ENCODE measurements around the gene STRN4.

STRN4 gene

DNA sequence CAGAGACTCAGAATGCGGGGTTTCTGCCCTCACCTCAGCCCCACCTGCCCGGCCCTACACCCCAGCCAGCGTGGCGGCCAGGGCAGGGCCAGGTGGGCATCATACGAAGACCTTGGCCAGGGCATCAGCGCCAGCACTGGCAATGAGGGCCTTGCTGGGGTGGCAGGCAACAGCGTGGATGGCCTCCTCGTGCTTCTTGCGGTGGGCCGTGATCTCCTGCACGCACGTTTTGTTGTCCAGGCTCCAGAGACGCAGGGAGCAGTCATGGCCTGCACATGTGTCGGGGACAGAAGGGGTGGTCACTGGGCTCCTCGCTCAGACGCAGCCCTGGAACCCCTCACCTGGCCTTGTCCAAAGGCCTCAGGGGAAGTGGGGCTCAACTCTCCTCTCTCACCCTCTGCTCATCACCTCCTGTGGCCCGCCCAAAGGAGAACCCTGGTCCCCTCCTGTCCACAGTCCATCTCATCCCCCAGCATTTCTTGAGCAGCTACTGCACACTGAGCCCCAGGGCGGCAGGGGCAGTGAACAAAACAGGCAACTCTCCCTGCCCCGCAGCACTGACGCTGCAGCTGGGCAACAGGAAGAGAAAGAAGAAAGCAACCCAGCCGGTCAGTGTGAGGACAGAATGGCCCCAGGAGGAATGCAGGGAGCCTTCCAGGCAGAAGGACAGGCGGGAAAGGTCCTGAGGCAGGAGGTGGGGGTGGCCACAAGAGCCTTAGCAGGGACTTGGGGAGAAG is 25.6 kb downstream of the STRN4 start:
- no peaks in the 10 kb centered on the region for H3K27me3 ChIP-seq (ENCODE audit: control insufficient read depth in 1 of 2, insufficient read depth in 2 of 2, low read length in 2 of 2)
- peaks cover 59% of the 10 kb centered on the region for H3K36me3 ChIP-seq (ENCODE audit: insufficient read depth, low read length)
- peaks cover 7% of the 10 kb centered on the region for H3K4me1 ChIP-seq (ENCODE audit: insufficient read depth, low read length)
- H3K9me3 ChIP-seq (ENCODE audit: low read length), result no peaks in the 10 kb centered on the region
- H3K9ac ChIP-seq (ENCODE audit: low read length), result no peak overlapping the region
- H3K27ac ChIP-seq (ENCODE audit: low read depth, low read length), result no peak overlapping the region
- H3K4me3 ChIP-seq (ENCODE audit: low read depth in 1 of 2, low read length in 2 of 2), result no peak overlapping the region

DNA sequence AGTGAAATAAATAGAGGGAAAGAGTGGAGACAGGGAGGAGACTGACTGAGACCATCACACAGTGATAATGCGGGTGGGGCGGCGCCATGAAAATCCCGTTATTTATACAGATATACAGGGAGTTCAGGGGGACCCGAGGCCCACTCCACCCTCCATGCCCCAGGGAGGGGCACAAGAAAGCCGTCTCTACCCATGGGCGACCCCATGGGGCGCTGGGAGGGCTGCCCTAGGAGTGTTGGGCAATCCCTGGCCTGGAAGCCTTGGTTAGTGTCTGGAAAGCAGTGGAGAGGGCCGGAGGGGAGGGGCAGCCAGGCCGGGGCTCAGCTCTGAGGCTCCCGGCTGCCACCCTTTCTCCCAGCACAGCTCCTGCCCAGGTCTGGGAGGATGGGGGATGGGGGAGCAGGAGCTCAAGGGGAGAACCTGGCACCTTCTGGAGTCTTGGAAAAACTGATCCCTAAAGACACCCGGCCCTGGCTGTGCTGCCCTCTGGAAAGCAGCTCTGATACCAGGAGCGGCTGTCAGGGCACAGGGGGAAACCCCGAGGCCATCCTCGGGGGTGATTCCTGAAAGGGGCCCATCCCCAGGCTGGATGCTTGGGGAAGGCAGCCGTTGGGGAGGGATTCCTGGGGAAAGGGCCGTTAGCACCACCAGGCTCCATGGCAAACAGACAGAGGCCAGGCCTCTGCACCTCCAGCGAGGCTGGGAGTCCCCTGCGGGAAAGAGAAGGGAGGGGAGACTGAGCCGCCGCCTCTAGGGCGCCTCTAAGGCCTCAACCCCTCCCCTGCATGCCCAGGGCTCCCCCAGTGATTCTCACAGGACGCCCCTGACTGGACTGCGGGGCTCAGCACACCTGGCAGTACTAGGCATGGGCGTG is 26.4 kb downstream of the STRN4 start:
- no peak overlapping the region for H3K27ac ChIP-seq (ENCODE audit: low read depth, low read length)
- H3K27me3 ChIP-seq (ENCODE audit: control insufficient read depth in 1 of 2, insufficient read depth in 2 of 2, low read length in 2 of 2), result no peaks in the 10 kb centered on the region
- no peak overlapping the region for H3K4me3 ChIP-seq (ENCODE audit: low read depth in 1 of 2, low read length in 2 of 2)
- H3K9me3 ChIP-seq (ENCODE audit: low read length), result no peaks in the 10 kb centered on the region
- no peak overlapping the region for H3K9ac ChIP-seq (ENCODE audit: low read length)
- H3K36me3 ChIP-seq (ENCODE audit: insufficient read depth, low read length), result peaks cover 52% of the 10 kb centered on the region
- peaks cover 15% of the 10 kb centered on the region for H3K4me1 ChIP-seq (ENCODE audit: insufficient read depth, low read length)

DNA sequence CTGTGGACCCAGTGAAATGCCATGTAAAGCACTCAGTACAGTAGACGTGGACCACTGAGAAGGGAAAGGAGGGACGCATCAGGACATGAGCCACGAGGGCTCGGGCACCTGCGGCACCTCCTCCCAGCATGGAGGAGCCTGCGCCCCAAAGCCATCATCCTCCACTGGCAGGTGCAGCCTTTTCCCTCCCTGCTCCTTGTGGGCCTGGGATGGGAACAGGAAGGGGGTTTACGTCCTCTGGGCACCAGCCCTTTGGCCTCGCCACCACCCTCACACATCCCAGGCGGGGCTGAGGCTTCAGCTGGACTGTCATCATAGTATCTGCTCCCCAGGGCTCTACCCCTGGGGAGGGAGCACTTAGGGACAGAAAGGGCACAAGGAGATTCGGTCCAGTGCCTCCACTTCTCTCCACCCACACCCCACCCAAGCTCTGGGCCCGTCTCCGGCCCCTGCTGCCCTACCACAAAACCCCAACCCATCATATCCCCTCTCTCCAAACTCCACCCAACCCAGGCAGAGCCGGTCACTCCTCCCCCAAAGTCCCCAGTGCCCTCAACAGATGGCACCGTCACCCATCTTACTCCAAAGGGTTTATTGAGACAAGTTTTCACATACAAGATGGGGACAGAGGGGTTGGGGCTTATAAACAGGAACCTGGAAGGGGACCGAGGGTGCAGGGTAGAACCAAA is 27.2 kb downstream of the STRN4 start:
- Histone ChIP-seq H3K36me3 (ENCODE audit: insufficient read depth, low read length) (peaks cover 44% of the 10 kb centered on the region), H3K9ac (ENCODE audit: low read length) (no peak overlapping the region), H3K9me3 (ENCODE audit: low read length) (no peaks in the 10 kb centered on the region), H3K27ac (ENCODE audit: low read depth, low read length) (no peak overlapping the region), H3K4me1 (ENCODE audit: insufficient read depth, low read length) (peaks cover 18% of the 10 kb centered on the region), H3K4me3 (ENCODE audit: low read depth in 1 of 2, low read length in 2 of 2) (no peak overlapping the region), H3K27me3 (ENCODE audit: control insufficient read depth in 1 of 2, insufficient read depth in 2 of 2, low read length in 2 of 2) (no peaks in the 10 kb centered on the region)

DNA sequence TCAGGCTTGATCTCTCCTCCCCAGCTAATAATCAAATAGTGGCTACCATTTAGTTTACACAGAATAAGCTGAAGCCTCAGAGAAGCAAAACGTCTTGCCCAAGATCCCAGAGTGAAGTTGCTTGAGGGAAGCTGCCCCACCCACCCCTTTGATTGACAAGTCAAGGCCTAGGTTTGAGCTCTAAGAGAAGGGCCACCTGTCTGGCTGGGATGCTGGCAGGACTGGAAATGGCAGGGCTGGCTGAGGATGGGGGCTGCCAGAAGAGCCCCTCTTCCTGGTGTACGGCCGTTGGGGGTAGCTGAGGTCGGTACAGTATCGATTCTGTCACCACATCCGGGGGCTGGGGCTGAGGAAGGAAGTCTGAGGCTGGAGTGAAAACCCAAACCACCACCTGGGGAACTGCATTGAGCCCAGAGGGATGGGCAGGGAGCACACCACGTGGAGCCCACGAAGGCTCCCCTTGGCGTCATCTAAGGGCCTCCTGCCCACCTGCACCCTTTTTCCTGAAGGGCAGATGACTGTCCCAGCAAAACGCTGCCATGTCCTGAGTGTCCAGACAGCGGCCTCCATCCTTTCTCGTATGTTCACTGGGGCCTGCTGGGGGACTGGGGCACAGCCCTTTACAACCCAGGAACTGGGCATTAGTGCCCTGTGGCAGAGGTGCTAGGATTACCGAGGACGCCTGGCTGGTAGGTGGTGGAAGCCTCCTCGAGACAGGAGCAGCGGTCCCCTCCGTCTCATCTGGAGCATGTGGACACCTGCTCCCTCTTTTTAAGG is 27.9 kb downstream of the STRN4 start:
- Histone ChIP-seq H3K4me3 (ENCODE audit: low read depth in 1 of 2, low read length in 2 of 2) (no peak overlapping the region), H3K27ac (ENCODE audit: low read depth, low read length) (peak overlapping the region; percentile 91)

DNA sequence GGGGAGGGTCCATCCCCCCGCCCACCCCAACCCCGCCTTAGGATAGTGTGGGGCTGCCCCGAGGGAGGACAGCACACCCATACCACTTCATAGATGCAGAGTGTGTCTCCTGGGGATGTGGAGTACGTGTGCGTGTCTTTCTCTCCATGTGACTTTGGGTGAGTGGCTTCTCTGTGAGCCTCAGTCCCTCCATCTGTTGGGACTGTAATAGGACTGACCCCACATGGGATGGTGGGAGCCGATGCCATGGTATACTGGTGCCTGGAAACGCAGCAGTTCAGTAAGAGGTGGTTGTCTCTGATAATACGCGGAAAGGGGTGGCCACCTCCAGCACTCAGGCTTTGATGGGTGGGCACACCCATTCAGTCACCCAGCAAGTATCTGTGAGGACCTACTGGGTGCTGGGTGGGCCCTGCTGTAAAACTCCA is 28.5 kb downstream of the STRN4 start:
- Histone ChIP-seq H3K9me3 (ENCODE audit: low read length) (no peaks in the 10 kb centered on the region), H3K4me1 (ENCODE audit: insufficient read depth, low read length) (peaks cover 18% of the 10 kb centered on the region), H3K9ac (ENCODE audit: low read length) (no peak overlapping the region), H3K27me3 (ENCODE audit: control insufficient read depth in 1 of 2, insufficient read depth in 2 of 2, low read length in 2 of 2) (no peaks in the 10 kb centered on the region), H3K36me3 (ENCODE audit: insufficient read depth, low read length) (peaks cover 32% of the 10 kb centered on the region), H3K27ac (ENCODE audit: low read depth, low read length) (peak overlapping the region; percentile 91), H3K4me3 (ENCODE audit: low read depth in 1 of 2, low read length in 2 of 2) (peak overlapping the region; percentile 76 to 81)

More for the DNA sequence above, 27.9 kb downstream of the STRN4 start:
- no peak overlapping the region for H3K9ac ChIP-seq (ENCODE audit: low read length)
- H3K4me1 ChIP-seq (ENCODE audit: insufficient read depth, low read length), result peaks cover 18% of the 10 kb centered on the region
- H3K36me3 ChIP-seq (ENCODE audit: insufficient read depth, low read length), result peaks cover 37% of the 10 kb centered on the region
- H3K9me3 ChIP-seq (ENCODE audit: low read length), result no peaks in the 10 kb centered on the region
- H3K27me3 ChIP-seq (ENCODE audit: control insufficient read depth in 1 of 2, insufficient read depth in 2 of 2, low read length in 2 of 2), result no peaks in the 10 kb centered on the region

DNA sequence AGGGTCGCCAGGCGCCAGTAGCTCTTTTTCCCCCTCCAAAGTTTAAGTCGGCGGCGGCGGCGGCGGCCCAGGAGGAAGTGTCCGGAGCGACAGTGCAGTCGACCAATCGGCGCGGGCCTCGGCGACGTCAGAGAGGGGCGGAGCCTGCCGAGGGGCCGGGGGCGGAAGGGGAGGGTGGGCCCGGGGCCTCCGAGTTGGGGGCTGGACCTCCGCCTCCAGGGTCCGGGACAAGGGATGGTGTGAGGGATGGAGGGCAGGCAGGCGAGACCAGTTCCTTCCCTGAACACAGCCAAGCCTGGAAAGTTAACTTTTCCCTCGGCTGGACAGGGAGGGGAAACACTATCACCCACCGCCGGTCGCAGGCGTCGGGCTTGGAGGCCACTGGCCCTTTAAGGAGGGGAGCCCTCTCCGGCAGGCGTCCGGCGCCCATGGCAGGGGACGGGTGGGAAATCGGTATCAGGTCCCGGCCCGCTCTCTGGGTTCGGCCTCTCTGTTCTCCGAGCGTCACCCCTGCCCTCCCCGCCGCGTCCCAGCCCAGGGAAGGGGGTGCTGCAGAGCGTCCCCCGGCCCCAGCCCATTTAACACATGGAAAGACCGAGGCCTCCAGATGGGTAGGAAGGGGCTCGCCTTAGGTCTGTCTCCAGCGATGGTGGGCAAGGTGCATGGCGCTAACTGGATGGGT is 29.1 kb downstream of the STRN4 start, which contains the start of gene PRKD2:
Gene PRKD2, minus strand, starts transcription at position 81 of the 682 bp plus-strand sequence. CDS start 744 bp downstream, outside the sequence.
- Histone ChIP-seq H3K36me3 (ENCODE audit: insufficient read depth, low read length) (peaks cover 26% of the 10 kb centered on the region), H3K9me3 (ENCODE audit: low read length) (no peaks in the 10 kb centered on the region), H3K27me3 (ENCODE audit: control insufficient read depth in 1 of 2, insufficient read depth in 2 of 2, low read length in 2 of 2) (no peaks in the 10 kb centered on the region), H3K9ac (ENCODE audit: low read length) (peak within 1 kb of the TSS; percentile 82), H3K27ac (ENCODE audit: low read depth, low read length) (peak within 1 kb of the TSS; percentile 91), H3K4me3 (ENCODE audit: low read depth in 1 of 2, low read length in 2 of 2) (peak within 1 kb of the TSS; percentile 76 to 81), H3K4me1 (ENCODE audit: insufficient read depth, low read length) (peaks cover 18% of the 10 kb centered on the region)

DNA sequence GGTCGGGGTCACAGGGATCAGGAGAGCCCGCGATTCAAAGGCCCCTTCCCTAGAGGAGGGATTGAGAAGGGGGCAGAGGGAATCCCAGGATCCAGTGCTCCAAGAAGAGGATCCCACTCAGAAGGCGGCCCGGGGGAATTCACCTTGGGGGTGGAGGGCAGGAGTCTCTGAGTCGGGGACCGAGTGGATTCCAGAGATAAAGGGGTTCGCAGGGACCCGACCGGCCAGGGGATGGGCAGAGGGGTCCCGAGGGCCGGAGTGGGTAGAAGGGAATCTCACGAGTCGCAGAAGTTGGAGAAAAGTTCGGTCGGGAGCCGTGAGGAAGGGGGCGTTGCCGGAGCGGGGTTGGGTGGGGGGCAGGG is 29.6 kb downstream of the STRN4 start:
- peak overlapping the region; percentile 91 for H3K27ac ChIP-seq (ENCODE audit: low read depth, low read length)
- peak overlapping the region; percentile 76 to 81 for H3K4me3 ChIP-seq (ENCODE audit: low read depth in 1 of 2, low read length in 2 of 2)
- H3K36me3 ChIP-seq (ENCODE audit: insufficient read depth, low read length), result peaks cover 21% of the 10 kb centered on the region
- no peaks in the 10 kb centered on the region for H3K9me3 ChIP-seq (ENCODE audit: low read length)
- H3K4me1 ChIP-seq (ENCODE audit: insufficient read depth, low read length), result peaks cover 18% of the 10 kb centered on the region
- H3K27me3 ChIP-seq (ENCODE audit: control insufficient read depth in 1 of 2, insufficient read depth in 2 of 2, low read length in 2 of 2), result no peaks in the 10 kb centered on the region
- H3K9ac ChIP-seq (ENCODE audit: low read length), result peak overlapping the region; percentile 82

DNA sequence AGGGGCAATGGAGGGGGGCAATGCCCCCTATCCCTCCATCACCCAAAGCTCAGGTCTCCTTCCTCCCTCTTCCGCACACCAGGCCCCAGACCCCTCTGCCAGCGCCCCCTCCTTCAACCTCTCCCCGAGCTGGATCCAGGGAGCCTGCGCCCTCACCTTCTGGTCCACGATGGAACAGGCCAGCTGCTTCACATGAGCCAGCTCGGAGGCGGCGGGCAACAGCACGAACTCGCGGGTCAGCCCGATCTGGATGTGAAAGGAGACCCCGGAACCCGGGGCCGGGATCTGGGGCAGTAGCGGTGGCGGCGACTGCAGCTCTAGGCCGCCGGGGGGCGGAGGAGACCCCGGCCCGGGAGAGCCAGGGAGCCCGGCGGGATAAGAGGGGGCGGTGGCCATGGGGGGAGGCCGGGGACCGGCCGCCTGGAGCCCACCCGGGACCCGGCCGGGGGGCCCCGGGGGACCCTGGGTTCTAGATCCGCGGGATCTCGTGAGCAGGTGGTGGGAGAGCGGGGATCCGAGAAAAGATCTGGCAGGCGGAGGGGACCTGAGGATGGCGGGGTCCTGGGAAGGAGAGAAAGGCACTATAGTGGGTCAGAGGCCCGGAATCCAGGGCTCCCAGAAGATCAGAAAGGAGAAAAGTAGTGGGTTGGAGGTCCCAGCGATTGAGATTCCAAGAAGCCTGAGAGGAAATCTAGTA is 30.1 kb downstream of the STRN4 start:
- Histone ChIP-seq H3K36me3 (ENCODE audit: insufficient read depth, low read length) (peaks cover 16% of the 10 kb centered on the region), H3K4me3 (ENCODE audit: low read depth in 1 of 2, low read length in 2 of 2) (peak overlapping the region; percentile 76 to 81), H3K9me3 (ENCODE audit: low read length) (no peaks in the 10 kb centered on the region), H3K27ac (ENCODE audit: low read depth, low read length) (peak overlapping the region; percentile 91), H3K27me3 (ENCODE audit: control insufficient read depth in 1 of 2, insufficient read depth in 2 of 2, low read length in 2 of 2) (no peaks in the 10 kb centered on the region), H3K4me1 (ENCODE audit: insufficient read depth, low read length) (peaks cover 18% of the 10 kb centered on the region), H3K9ac (ENCODE audit: low read length) (peak overlapping the region; percentile 82)

DNA sequence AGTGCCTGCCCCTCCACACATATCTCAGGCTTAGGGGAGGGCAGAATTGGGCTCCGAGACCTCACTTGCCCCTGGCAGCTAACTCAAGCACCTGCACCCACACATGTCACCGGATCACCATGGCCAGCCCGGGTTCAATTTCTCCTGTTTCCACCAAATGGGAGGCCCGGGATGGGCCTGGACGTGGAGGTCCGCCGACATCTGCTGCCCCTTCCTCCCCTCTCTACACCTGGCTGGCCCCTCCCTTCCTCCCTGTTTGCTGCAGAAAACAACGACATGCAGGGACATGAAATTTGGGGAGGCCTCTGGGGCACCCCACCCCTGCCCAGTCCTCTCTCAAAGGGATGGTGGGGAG is 30.7 kb downstream of the STRN4 start:
- H3K4me1 ChIP-seq (ENCODE audit: insufficient read depth, low read length), result peaks cover 18% of the 10 kb centered on the region
- peak overlapping the region; percentile 91 for H3K27ac ChIP-seq (ENCODE audit: low read depth, low read length)
- no peaks in the 10 kb centered on the region for H3K9me3 ChIP-seq (ENCODE audit: low read length)
- H3K4me3 ChIP-seq (ENCODE audit: low read depth in 1 of 2, low read length in 2 of 2), result peak overlapping the region; percentile 76 to 81
- peaks cover 11% of the 10 kb centered on the region for H3K36me3 ChIP-seq (ENCODE audit: insufficient read depth, low read length)
- peak overlapping the region; percentile 82 for H3K9ac ChIP-seq (ENCODE audit: low read length)
- H3K27me3 ChIP-seq (ENCODE audit: control insufficient read depth in 1 of 2, insufficient read depth in 2 of 2, low read length in 2 of 2), result no peaks in the 10 kb centered on the region

Data from muscle layer of colon (tissue), 2 donors.